Activated CD4-positive, alpha-beta memory T cell treated with anti-CD3 and anti-CD28 coated beads for 36 hours (primary cell): ENCODE measurements around the gene MCFD2. TPM values are rescaled to one million over a fixed set of nuclear protein-coding genes. Genes with fewer than 3 reads are reported as not detected.

ENCODE experiments used
- CTCF ChIA-PET: fragments of 350-600 bp; sonication (Branson Sonifier 250); formaldehyde crosslinking; loops from one replicate; lab custom pipeline; 2021; ENCODE audit warnings: antibody characterized with exemption, inconsistent platforms; lab: Charles Lee
- POLR2A ChIA-PET: fragments of 350-600 bp; sonication (Branson Sonifier 250); formaldehyde crosslinking; loops from one replicate; lab custom pipeline; 2021; ENCODE audit warnings: antibody characterized with exemption; lab: Charles Lee
- DNase-seq: peaks from one replicate; pipeline ENCODE4 v3.0.0-alpha.2; 2020
- H3K27ac Mint-ChIP-seq: one replicate; pipeline ENCODE4 v1.8.0; 2021; ENCODE audit warnings: mixed read lengths
- H3K27me3 Mint-ChIP-seq: one replicate; pipeline ENCODE4 v1.8.0; 2021; ENCODE audit warnings: mixed read lengths
- H3K36me3 Mint-ChIP-seq: one replicate; pipeline ENCODE4 v1.8.0; 2021; ENCODE audit warnings: mixed read lengths
- H3K4me1 Mint-ChIP-seq: one replicate; pipeline ENCODE4 v1.8.0; 2021; ENCODE audit warnings: low read depth, mixed read lengths
- H3K4me3 Mint-ChIP-seq: one replicate; pipeline ENCODE4 v1.8.0; 2021; ENCODE audit warnings: mild to moderate bottlenecking, mixed read lengths
- H3K9me3 Mint-ChIP-seq: one replicate; pipeline ENCODE4 v1.8.0; 2021; ENCODE audit warnings: mixed read lengths
- intact Hi-C: fragments of 100-400 bp; cut with micrococcal nuclease; formaldehyde crosslinking; loops from one replicate; pipeline ENCODE4 v1.15.1; 2023
- total RNA-seq, 2 experiments: library from RNA; stranded (reverse); gene quantifications; one replicate each; pipeline ENCODE4 v1.2.3, GENCODE V29; 2021

MCFD2 gene
- total RNA-seq, 2 experiments from 2014 or later = 31.4 to 36.5 TPM

GRCh38 chr2:46951290-46952064 is 35.9 kb upstream of the MCFD2 start:
- no peak overlapping the region for H3K27ac Mint-ChIP-seq
- CTCF ChIA-PET = interaction anchor here (0.6 to 1.7 kb wide), 3 partner anchors 33 to 371 kb away, joined by 3 to 6 read pairs (median 4); no protein-coding TSS in a partner anchor

GRCh38 chr2:46950314-46950713 is 34.7 kb upstream of the MCFD2 start:
- POLR2A ChIA-PET = no interaction called here
- H3K36me3 Mint-ChIP-seq = peaks cover 43% of the 10 kb centered on the region
- no peak overlapping the region for H3K27ac Mint-ChIP-seq
- H3K4me3 Mint-ChIP-seq = no peak overlapping the region
- intact Hi-C loops = no loop called here
- H3K9me3 Mint-ChIP-seq = no peaks in the 10 kb centered on the region
- peaks cover 40% of the 10 kb centered on the region for H3K4me1 Mint-ChIP-seq
- CTCF ChIA-PET = no interaction called here
- no peak for DNase-seq
- no peaks in the 10 kb centered on the region for H3K27me3 Mint-ChIP-seq

More at GRCh38 chr2:46951290-46952064, 35.9 kb upstream of the MCFD2 start:
- intact Hi-C loops = no loop called here
- peaks cover 45% of the 10 kb centered on the region for H3K36me3 Mint-ChIP-seq
- POLR2A ChIA-PET = no interaction called here
- no peaks in the 10 kb centered on the region for H3K9me3 Mint-ChIP-seq
- H3K27me3 Mint-ChIP-seq = no peaks in the 10 kb centered on the region
- H3K4me1 Mint-ChIP-seq = peaks cover 30% of the 10 kb centered on the region
- no peak overlapping the region for H3K4me3 Mint-ChIP-seq
- DNase-seq = no peak

GRCh38 chr2:46947841-46948240 is 32.2 kb upstream of the MCFD2 start:
- H3K27me3 Mint-ChIP-seq = no peaks in the 10 kb centered on the region
- DNase-seq = no peak
- no peak overlapping the region for H3K27ac Mint-ChIP-seq
- ChIA-PET CTCF (interaction anchor here (1.3 kb wide), 1 partner anchor 375 kb away, joined by 4 read pairs; no protein-coding TSS in a partner anchor), POLR2A (no interaction called here)
- peaks cover 33% of the 10 kb centered on the region for H3K36me3 Mint-ChIP-seq
- peaks cover 52% of the 10 kb centered on the region for H3K4me1 Mint-ChIP-seq
- no peak overlapping the region for H3K4me3 Mint-ChIP-seq
- no peaks in the 10 kb centered on the region for H3K9me3 Mint-ChIP-seq
- intact Hi-C loops = no loop called here

- intact Hi-C loops = no loop called here
- no peak for DNase-seq
- Mint-ChIP-seq H3K27ac (peak overlapping the region; percentile 19), H3K4me3 (no peak overlapping the region), H3K27me3 (no peaks in the 10 kb centered on the region), H3K9me3 (no peaks in the 10 kb centered on the region), H3K4me1 (peaks cover 50% of the 10 kb centered on the region), H3K36me3 (peaks cover 37% of the 10 kb centered on the region)
- POLR2A ChIA-PET = interaction anchor here (0.5 kb wide), 1 partner anchor 202 kb away, joined by 3 read pairs; no protein-coding TSS in a partner anchor
- CTCF ChIA-PET = no interaction called here
These were observed 30.1 kb upstream of the MCFD2 start for GRCh38 chr2:46945671-46946070.

- ChIA-PET POLR2A (interaction anchor here (0.6 to 1.9 kb wide), 5 partner anchors 11 to 833 kb away, joined by 3 to 13 read pairs (median 3); partner anchors contain the start of gene MCFD2), CTCF (interaction anchor here (1.3 kb wide), 2 partner anchors 18 to 36 kb away, joined by 3 to 4 read pairs; no protein-coding TSS in a partner anchor)
- peak overlapping the region; percentile 99 for H3K4me3 Mint-ChIP-seq
- H3K36me3 Mint-ChIP-seq = peaks cover 33% of the 10 kb centered on the region
- H3K27me3 Mint-ChIP-seq = no peaks in the 10 kb centered on the region
- peaks cover 52% of the 10 kb centered on the region for H3K4me1 Mint-ChIP-seq
- intact Hi-C loops = loop anchor here (1.0 to 2.0 kb wide), 2 partner anchors 41 to 963 kb away; partner anchors contain the start of gene FBXO11
- H3K27ac Mint-ChIP-seq = peak overlapping the region; percentile 100
- no peaks in the 10 kb centered on the region for H3K9me3 Mint-ChIP-seq
- DNase-seq = peak; percentile 89
These were observed 28.5 kb upstream of the MCFD2 start for GRCh38 chr2:46943881-46944798.

- DNase-seq = peak; percentile 24
- POLR2A ChIA-PET = interaction anchor here (0.9 to 1.9 kb wide), 5 partner anchors 20 to 57 kb away, joined by 3 to 13 read pairs (median 3); partner anchors contain the start of gene MCFD2
- CTCF ChIA-PET = interaction anchor here (0.8 to 1.3 kb wide), 4 partner anchors 19 to 840 kb away, joined by 3 to 4 read pairs (median 3); partner anchors contain the start of gene MSH6
- Mint-ChIP-seq H3K9me3 (no peaks in the 10 kb centered on the region), H3K27ac (peak overlapping the region; percentile 100), H3K4me1 (peaks cover 46% of the 10 kb centered on the region), H3K36me3 (peaks cover 30% of the 10 kb centered on the region), H3K4me3 (peak overlapping the region; percentile 99), H3K27me3 (no peaks in the 10 kb centered on the region)
- intact Hi-C loops = loop anchor here (1.0 to 2.0 kb wide), 2 partner anchors 27 to 964 kb away; partner anchors contain the start of gene FBXO11
These were observed 27.5 kb upstream of the MCFD2 start for GRCh38 chr2:46942891-46943626.

GRCh38 chr2:46942143-46942526 is 26.5 kb upstream of the MCFD2 start:
- intact Hi-C loops = loop anchor here (1.0 to 2.0 kb wide), 2 partner anchors 26 to 965 kb away; partner anchors contain the start of gene FBXO11
- peak overlapping the region; percentile 100 for H3K27ac Mint-ChIP-seq
- peak; percentile 85 for DNase-seq
- H3K27me3 Mint-ChIP-seq = no peaks in the 10 kb centered on the region
- peaks cover 30% of the 10 kb centered on the region for H3K36me3 Mint-ChIP-seq
- POLR2A ChIA-PET = interaction anchor here (0.9 kb wide), 1 partner anchor 30 kb away, joined by 3 read pairs; no protein-coding TSS in a partner anchor
- H3K4me1 Mint-ChIP-seq = peaks cover 46% of the 10 kb centered on the region
- H3K9me3 Mint-ChIP-seq = no peaks in the 10 kb centered on the region
- H3K4me3 Mint-ChIP-seq = peak overlapping the region; percentile 99
- CTCF ChIA-PET = interaction anchor here (0.8 to 1.1 kb wide), 2 partner anchors 32 to 841 kb away, joined by 3 read pairs; partner anchors contain the start of gene MSH6

GRCh38 chr2:46939626-46940359 is 24.2 kb upstream of the MCFD2 start:
- CTCF ChIA-PET = interaction anchor here (1.0 kb wide), 1 partner anchor 45 kb away, joined by 3 read pairs; no protein-coding TSS in a partner anchor
- intact Hi-C loops = no loop called here
- H3K9me3 Mint-ChIP-seq = no peaks in the 10 kb centered on the region
- peaks cover 31% of the 10 kb centered on the region for H3K4me1 Mint-ChIP-seq
- no peaks in the 10 kb centered on the region for H3K27me3 Mint-ChIP-seq
- peaks cover 19% of the 10 kb centered on the region for H3K36me3 Mint-ChIP-seq
- H3K4me3 Mint-ChIP-seq = peak overlapping the region; percentile 74
- POLR2A ChIA-PET = no interaction called here
- no peak for DNase-seq
- no peak overlapping the region for H3K27ac Mint-ChIP-seq

- peaks cover 18% of the 10 kb centered on the region for H3K4me1 Mint-ChIP-seq
These were observed 21.9 kb upstream of the MCFD2 start for GRCh38 chr2:46937471-46937901.

GRCh38 chr2:46936566-46936965 is 21.0 kb upstream of the MCFD2 start:
- intact Hi-C loops = no loop called here
- ChIA-PET POLR2A (no interaction called here), CTCF (interaction anchor here (0.7 to 0.9 kb wide), 2 partner anchors 48 to 347 kb away, joined by 3 to 4 read pairs; no protein-coding TSS in a partner anchor)
- no peaks in the 10 kb centered on the region for H3K27me3 Mint-ChIP-seq
- no peak overlapping the region for H3K4me3 Mint-ChIP-seq
- no peak for DNase-seq
- peaks cover under 1% of the 10 kb centered on the region for H3K36me3 Mint-ChIP-seq
- H3K4me1 Mint-ChIP-seq = peaks cover 17% of the 10 kb centered on the region
- H3K9me3 Mint-ChIP-seq = no peaks in the 10 kb centered on the region
- no peak overlapping the region for H3K27ac Mint-ChIP-seq

More at GRCh38 chr2:46937471-46937901, 21.9 kb upstream of the MCFD2 start:
- Mint-ChIP-seq H3K27ac (no peak overlapping the region), H3K36me3 (peaks cover 9% of the 10 kb centered on the region), H3K4me3 (no peak overlapping the region), H3K9me3 (no peaks in the 10 kb centered on the region), H3K27me3 (no peaks in the 10 kb centered on the region)
- POLR2A ChIA-PET = interaction anchor here (0.7 kb wide), 1 partner anchor 267 kb away, joined by 3 read pairs; no protein-coding TSS in a partner anchor
- CTCF ChIA-PET = interaction anchor here (0.9 kb wide), 1 partner anchor 47 kb away, joined by 4 read pairs; no protein-coding TSS in a partner anchor
- intact Hi-C loops = no loop called here
- no peak for DNase-seq
